DMS 273 (cell line): Measurements from ENCODE around the gene USP34.
A peak's percentile ranks its signal among the peaks of the same experiment; 100 is the strongest.
"Not testable (repeated sequence)": the region's sequence is repeated elsewhere in the genome, so short reads cannot be mapped to it uniquely, and the experiment has no call there.

Experiments used
- DNase-seq: peaks from one replicate; lab custom pipeline; 2025; ENCODE audit not compliant: unreplicated experiment; lab: John Stamatoyannopoulos, UW

USP34 gene

GRCh38 chr2:61426267-61426897 lies 44.5 kb downstream of the USP34 start:
- peak; percentile 54 for DNase-seq

DNA sequence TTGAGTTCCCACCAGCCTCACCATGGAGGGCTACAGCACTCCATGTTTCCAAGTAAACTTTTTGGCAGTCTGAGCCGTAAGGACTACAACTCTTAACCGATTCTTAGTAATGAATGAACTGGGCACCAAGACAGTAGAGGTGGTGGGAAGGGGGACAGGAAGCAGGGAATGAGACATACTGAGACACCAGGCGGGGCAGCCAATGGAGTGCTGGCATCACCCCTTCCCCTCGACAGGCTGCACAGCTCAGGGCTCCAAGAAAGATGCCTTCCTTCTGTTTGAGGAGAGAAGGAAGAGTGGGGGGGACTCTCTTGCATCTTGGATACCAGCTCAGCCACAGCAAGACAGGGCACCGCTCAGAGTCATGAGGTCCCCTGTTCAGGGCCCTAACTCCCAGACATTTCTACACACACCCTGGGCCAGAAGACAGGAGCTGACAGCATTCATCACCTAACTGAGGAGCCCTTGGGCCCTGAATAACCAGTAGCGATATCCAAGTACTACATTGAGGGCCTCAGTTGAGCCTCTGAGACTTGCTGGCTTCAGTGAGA lies 45.2 kb downstream of the USP34 start:
- no peak for DNase-seq

DNA sequence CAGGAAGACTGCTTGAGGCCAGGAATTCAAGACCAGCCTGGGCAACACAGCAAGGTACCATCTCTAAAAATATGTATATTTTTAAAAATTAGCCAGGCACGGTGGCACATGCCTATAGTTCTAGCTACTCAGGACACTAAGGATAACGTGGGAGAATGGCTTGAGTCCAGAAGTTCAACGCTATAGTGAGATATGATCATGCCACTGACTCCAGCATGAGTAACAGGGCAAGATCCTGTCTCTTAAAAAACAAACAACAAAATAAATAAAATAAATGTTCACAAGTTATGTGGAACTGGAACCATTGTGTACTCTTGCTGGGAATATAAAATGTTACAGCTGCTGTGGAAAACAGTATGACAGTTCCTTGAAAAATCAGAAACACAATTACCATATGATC lies 47.2 kb downstream of the USP34 start:
- no peak for DNase-seq

DNA sequence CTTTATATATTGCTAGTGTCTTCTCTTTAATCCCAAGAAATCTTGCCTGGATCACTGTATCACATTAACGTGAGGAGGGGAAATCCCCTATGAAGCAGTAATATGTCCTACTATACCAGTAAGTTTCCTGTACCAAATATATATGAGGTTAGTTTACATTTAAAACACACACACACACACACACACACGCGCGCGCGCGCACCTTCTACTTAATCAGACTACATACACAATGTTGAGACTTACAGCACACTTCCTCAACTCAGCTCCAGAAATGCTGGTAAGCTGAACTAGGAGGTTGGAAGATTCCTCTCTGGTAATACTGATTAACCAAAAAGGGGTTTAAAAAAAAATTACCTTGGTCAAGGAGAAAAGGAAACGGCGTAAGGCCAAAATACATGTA lies 49.3 kb downstream of the USP34 start:
- no peak for DNase-seq

DNA sequence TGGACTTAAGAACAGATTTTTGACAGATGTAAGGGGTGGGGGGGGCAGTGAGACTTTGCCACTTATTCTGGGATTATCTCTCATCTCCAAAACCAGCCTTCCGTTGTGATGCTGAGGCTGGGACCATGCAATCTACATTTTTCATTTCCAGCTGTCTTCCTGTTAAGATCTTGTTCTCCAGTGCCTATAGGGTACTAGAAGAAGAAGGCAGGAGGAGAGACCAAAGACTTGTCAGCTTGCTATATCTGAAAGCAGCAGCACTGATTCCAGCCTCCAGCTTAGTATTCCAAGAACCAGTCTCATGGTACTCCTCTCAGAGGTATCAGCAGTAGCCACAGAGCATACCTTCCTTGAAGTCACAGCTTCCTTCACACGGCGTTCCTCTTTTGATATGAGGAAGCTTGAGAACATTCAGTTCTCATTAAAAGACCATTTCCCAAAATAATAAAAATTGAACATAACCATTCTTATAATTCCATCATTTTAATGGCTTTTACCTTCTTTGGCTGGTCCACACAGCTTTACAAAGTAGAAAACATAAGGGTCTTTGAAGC lies 49.8 kb downstream of the USP34 start:
- DNase-seq: no peak

DNA sequence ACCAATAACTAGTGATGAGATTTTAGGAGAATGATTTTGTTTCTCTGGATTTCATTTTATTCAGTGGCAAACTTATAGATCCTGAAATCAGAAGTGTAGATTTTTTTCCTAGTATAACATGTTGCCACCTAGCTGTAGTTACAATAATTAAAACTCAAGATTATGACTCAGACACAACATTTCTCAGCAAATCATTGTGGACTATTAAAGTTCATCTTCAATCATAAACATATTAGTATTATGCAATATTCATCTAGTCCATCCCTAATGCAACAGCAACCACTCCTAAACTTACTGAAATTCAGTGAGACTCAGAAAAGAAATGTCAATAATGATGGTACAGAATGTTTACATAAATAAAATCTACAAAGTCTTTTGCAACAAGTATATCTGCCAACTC lies 51.3 kb downstream of the USP34 start:
- no peak for DNase-seq

- no peak for DNase-seq
These were observed 51.8 kb downstream of the USP34 start for GRCh38 chr2:61419129-61419528.

GRCh38 chr2:61416871-61417645 lies 53.8 kb downstream of the USP34 start:
- DNase-seq: no peak

- DNase-seq: no peak
These were observed 55.6 kb downstream of the USP34 start for GRCh38 chr2:61415265-61415664.

GRCh38 chr2:61414674-61415073 lies 56.2 kb downstream of the USP34 start:
- DNase-seq: no peak

GRCh38 chr2:61411109-61411508 lies 59.8 kb downstream of the USP34 start:
- DNase-seq: no peak

GRCh38 chr2:61410185-61410584 lies 60.7 kb downstream of the USP34 start:
- DNase-seq: no peak

DNA sequence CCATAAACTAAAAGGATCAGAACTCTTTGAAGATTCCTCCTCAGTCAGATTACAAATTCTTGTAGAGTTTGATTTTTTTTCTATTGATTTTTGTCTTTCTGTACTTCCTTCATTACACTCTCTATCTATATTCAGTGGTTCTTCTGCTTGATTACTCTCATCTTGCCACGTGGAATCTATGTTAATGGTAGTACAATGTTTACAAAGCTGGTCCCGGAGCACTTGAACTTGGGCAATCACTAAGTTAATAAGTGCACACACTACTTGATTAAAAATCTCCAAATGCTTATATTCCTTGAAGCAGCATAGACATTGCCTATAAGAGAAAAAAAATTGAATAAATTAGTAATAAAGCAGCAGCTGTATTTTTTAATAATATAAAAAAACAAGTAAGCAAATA lies 65.1 kb downstream of the USP34 start:
- DNase-seq: no peak

- no peak for DNase-seq
These were observed 66.4 kb downstream of the USP34 start for GRCh38 chr2:61404438-61404837.

DNA sequence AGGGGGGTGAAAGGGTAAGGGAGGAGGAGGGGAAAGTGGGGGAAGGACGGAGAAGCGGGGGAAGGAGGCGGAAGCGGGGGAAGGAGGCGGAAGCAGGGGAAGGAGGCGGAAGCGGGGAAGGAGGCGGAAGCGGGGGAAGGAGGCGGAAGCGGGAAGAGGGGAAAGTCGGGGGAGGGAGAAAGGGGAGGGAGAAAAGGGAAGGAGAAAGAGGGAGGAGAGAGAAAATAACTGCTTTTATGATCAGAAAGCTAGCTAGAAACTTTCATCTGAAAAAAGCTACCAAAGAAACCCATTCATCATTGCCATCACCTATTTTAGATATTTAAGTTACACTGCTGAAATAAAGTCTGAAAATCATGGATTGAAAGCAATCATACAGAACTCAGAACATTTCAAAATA lies 72.5 kb downstream of the USP34 start:
- DNase-seq: no peak

DNA sequence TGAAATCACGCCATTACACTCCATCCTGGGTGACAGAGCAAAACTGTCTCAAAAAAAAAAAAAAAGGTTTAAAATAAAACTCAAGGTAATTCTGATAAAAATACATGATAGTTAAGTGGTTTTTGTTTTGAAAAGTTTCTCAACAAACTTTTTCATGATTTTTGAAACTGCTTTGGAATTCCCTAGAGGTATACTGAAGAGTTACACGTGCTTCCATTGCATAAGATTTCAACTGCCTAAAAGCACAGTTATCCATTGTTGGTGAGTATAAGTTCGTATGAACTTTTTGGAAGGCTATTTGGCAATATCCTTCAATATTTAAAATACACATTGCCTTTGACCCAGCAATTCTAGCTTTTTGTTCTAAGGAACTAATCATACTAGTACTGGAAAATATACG lies 74.9 kb downstream of the USP34 start:
- no peak for DNase-seq

GRCh38 chr2:61387588-61387987 lies 83.3 kb downstream of the USP34 start:
- not testable (repeated sequence) for DNase-seq

DNA sequence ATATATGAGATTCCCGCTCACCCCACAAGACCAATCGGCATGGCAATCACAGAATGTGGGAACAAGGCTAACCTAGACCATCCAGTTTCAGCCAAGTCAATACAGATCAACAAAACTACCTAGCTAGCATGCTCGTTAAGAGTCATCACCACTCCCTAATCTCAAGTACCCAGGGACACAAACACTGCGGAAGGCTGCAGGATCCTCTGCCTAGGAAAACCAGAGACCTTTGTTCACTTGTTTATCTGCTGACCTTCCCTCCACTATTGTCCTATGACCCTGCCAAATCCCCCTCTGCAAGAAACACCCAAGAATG lies 90.0 kb downstream of the USP34 start:
- not testable (repeated sequence) for DNase-seq

GRCh38 chr2:61380056-61380881 lies 90.6 kb downstream of the USP34 start:
- DNase-seq: no peak

DNA sequence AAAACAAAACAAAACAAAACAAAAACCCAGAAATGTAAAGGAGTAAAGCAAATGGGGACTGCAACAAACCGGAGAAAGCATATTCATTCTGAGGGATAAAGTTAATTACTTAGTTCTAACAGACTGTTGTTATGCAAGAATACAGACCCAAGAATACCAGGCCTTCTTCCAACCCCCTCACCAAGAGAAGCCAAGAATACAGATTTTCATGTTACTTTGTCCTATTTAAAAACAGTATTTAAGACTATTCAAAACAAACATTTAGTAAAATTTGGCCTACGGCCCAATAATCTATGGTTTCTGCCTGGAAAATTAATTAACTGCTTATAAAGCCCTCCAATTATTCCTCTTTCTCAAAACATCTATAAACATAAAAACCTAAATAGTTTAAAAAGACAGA lies 91.4 kb downstream of the USP34 start:
- no peak for DNase-seq

DNA sequence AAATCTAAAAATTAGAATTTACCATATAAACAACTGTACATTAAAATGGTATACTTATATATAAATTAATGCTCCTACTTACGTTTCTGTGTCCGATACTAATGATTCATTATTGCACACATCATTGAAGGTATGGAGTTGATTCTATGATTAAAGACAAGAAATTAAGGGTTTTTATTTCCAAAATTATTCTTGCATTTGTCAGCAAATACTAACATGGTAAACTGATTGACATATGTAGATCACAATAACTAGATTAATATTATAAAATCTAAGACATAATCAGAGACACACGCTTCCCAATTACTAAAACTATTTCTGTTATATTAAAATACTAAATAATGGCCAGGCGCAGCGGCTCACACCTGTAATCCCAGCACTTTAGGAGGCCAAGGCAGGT lies 92.6 kb downstream of the USP34 start:
- no peak for DNase-seq

- no peak for DNase-seq
These were observed 93.8 kb downstream of the USP34 start for GRCh38 chr2:61377046-61377445.
